ENCODE results near the gene HES5. TPM values are rescaled to one million over a fixed set of nuclear protein-coding genes. Genes with fewer than 3 reads are reported as not detected.

The HES5 gene
- total and polyA plus RNA-seq, 2 donors (not counting 1 experiment from before 2014, with no cell fraction given), result not detected

GRCh38 chr1:2506007-2506860 lies 23.8 kb downstream of the HES5 start:
- Histone ChIP-seq H3K27me3 (ENCODE audit: control insufficient read depth, insufficient read depth, low read length) (peaks cover 23% of the 10 kb centered on the region), H3K4me2 (ENCODE audit: extremely low read depth, insufficient read depth, low read length) (no peak overlapping the region), H3K4me1 (ENCODE audit: control insufficient read depth, extremely low read depth, insufficient read depth, low read length) (peaks cover 6% of the 10 kb centered on the region), H4K20me1 (ENCODE audit: control insufficient read depth, extremely low read depth, insufficient read depth, low read length) (no peaks in the 10 kb centered on the region), H3K79me2 (ENCODE audit: control insufficient read depth, insufficient read depth, low read length) (no peaks in the 10 kb centered on the region), H3K9ac (ENCODE audit: insufficient read depth, low read length) (no peak overlapping the region), H3K27ac (ENCODE audit: insufficient read depth, low read length) (no peak overlapping the region), H3K36me3 (ENCODE audit: control insufficient read depth, insufficient read depth, low read length) (peaks cover 3% of the 10 kb centered on the region), H3K9me3 (ENCODE audit: control insufficient read depth, insufficient read depth, low read depth, low read length) (no peaks in the 10 kb centered on the region), H3K4me3 (replicated peaks in 1 of 4; ENCODE audit: control extremely low read depth in 1 of 4, insufficient read depth in 1 of 4, low read depth in 3 of 4, low read length in 4 of 4) (no peak overlapping the region), H2AFZ (ENCODE audit: low read length) (no peak overlapping the region)
- no peak for DNase-seq (ENCODE audit: low read depth in 2 of 2)
- TF ChIP-seq, protein P1, sequence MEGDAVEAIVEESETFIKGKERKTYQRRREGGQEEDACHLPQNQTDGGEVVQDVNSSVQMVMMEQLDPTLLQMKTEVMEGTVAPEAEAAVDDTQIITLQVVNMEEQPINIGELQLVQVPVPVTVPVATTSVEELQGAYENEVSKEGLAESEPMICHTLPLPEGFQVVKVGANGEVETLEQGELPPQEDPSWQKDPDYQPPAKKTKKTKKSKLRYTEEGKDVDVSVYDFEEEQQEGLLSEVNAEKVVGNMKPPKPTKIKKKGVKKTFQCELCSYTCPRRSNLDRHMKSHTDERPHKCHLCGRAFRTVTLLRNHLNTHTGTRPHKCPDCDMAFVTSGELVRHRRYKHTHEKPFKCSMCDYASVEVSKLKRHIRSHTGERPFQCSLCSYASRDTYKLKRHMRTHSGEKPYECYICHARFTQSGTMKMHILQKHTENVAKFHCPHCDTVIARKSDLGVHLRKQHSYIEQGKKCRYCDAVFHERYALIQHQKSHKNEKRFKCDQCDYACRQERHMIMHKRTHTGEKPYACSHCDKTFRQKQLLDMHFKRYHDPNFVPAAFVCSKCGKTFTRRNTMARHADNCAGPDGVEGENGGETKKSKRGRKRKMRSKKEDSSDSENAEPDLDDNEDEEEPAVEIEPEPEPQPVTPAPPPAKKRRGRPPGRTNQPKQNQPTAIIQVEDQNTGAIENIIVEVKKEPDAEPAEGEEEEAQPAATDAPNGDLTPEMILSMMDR (conservative IDR thresholded peaks at IDR 0.05 in 1 of 2, IDR thresholded peaks at IDR 0.05 in 1 of 2; ENCODE audit: low read depth in 1 of 2, low read length in 2 of 2), result no peak
- TF ChIP-seq EZH2 (IDR thresholded peaks at IDR 0.05; ENCODE audit: low read length, missing control alignments), result no peak

DNA sequence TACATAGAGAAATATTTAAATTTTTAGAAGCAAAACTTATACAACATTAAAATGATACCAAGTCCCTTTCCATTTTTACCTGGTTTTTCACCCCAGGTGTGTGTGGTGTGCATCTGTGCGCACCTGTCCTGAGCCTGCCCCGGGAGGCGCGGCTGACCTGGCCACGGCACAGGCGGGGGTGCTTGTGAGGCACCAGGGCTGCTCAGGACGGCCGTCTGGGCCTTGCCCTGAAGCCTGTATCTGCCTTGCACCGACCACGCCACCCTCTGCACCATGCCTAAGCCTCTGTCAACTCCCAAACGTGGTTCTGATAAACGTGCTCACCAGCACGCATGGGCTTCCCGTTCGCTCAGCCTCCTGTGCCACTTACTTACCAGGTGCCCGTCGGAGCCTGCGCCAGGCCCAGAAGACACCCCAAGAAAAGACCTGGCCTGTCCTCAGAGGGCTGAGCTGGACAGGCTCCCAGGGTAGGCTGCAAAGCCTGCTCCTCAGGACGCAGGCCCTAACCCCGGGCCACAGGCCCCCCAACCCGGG lies 24.5 kb downstream of the HES5 start:
- Histone ChIP-seq H3K9me3 (ENCODE audit: control insufficient read depth, insufficient read depth, low read depth, low read length) (no peaks in the 10 kb centered on the region), H3K27ac (ENCODE audit: insufficient read depth, low read length) (no peak overlapping the region), H3K4me3 (replicated peaks in 1 of 4; ENCODE audit: control extremely low read depth in 1 of 4, insufficient read depth in 1 of 4, low read depth in 3 of 4, low read length in 4 of 4) (no peak overlapping the region), H3K4me2 (ENCODE audit: extremely low read depth, insufficient read depth, low read length) (no peak overlapping the region), H3K27me3 (ENCODE audit: control insufficient read depth, insufficient read depth, low read length) (peaks cover 23% of the 10 kb centered on the region), H2AFZ (ENCODE audit: low read length) (no peak overlapping the region), H3K79me2 (ENCODE audit: control insufficient read depth, insufficient read depth, low read length) (no peaks in the 10 kb centered on the region), H4K20me1 (ENCODE audit: control insufficient read depth, extremely low read depth, insufficient read depth, low read length) (no peaks in the 10 kb centered on the region), H3K4me1 (ENCODE audit: control insufficient read depth, extremely low read depth, insufficient read depth, low read length) (peaks cover 6% of the 10 kb centered on the region), H3K36me3 (ENCODE audit: control insufficient read depth, insufficient read depth, low read length) (peaks cover 3% of the 10 kb centered on the region), H3K9ac (ENCODE audit: insufficient read depth, low read length) (no peak overlapping the region)
- TF ChIP-seq, protein P1 (conservative IDR thresholded peaks at IDR 0.05 in 1 of 2, IDR thresholded peaks at IDR 0.05 in 1 of 2; ENCODE audit: low read depth in 1 of 2, low read length in 2 of 2), result no peak
- TF ChIP-seq EZH2 (IDR thresholded peaks at IDR 0.05; ENCODE audit: low read length, missing control alignments), result no peak
- no peak for DNase-seq (ENCODE audit: low read depth in 2 of 2)

GRCh38 chr1:2504949-2505272 lies 25.2 kb downstream of the HES5 start:
- Histone ChIP-seq H3K4me3 (replicated peaks in 1 of 4; ENCODE audit: control extremely low read depth in 1 of 4, insufficient read depth in 1 of 4, low read depth in 3 of 4, low read length in 4 of 4) (no peak overlapping the region), H3K4me2 (ENCODE audit: extremely low read depth, insufficient read depth, low read length) (no peak overlapping the region), H3K9me3 (ENCODE audit: control insufficient read depth, insufficient read depth, low read depth, low read length) (no peaks in the 10 kb centered on the region), H3K9ac (ENCODE audit: insufficient read depth, low read length) (no peak overlapping the region), H3K79me2 (ENCODE audit: control insufficient read depth, insufficient read depth, low read length) (no peaks in the 10 kb centered on the region), H3K27me3 (ENCODE audit: control insufficient read depth, insufficient read depth, low read length) (peaks cover 23% of the 10 kb centered on the region), H4K20me1 (ENCODE audit: control insufficient read depth, extremely low read depth, insufficient read depth, low read length) (no peaks in the 10 kb centered on the region), H3K27ac (ENCODE audit: insufficient read depth, low read length) (no peak overlapping the region), H3K36me3 (ENCODE audit: control insufficient read depth, insufficient read depth, low read length) (peaks cover 3% of the 10 kb centered on the region), H2AFZ (ENCODE audit: low read length) (no peak overlapping the region), H3K4me1 (ENCODE audit: control insufficient read depth, extremely low read depth, insufficient read depth, low read length) (peaks cover 6% of the 10 kb centered on the region)
- no peak for DNase-seq (ENCODE audit: low read depth in 2 of 2)
- TF ChIP-seq, protein P1 (conservative IDR thresholded peaks at IDR 0.05 in 1 of 2, IDR thresholded peaks at IDR 0.05 in 1 of 2; ENCODE audit: low read depth in 1 of 2, low read length in 2 of 2), result no peak
- TF ChIP-seq EZH2 (IDR thresholded peaks at IDR 0.05; ENCODE audit: low read length, missing control alignments), result no peak

Data from fibroblast of lung (primary cell).